HEK293 (cell line): ENCODE measurements around the gene ZNF608.

Experiments used
- CTCF ChIA-PET: fragments of 350-600 bp; formaldehyde crosslinking; extraction: SDS; loops from one replicate; lab custom pipeline; 2021; ENCODE audit warnings: antibody characterized with exemption; lab: Yijun Ruan, JAX
- POLR2A ChIA-PET: fragments of 300-600 bp; formaldehyde crosslinking; extraction: SDS; loops from one replicate; lab custom pipeline; 2020; ENCODE audit warnings: antibody characterized with exemption, inconsistent platforms; lab: Yijun Ruan, JAX
- H3K27ac ChIP-seq: fragments of 200-500 bp; sonication (Bioruptor generic); 2 replicates; pipeline ENCODE4 v1.5.1; 2014; ENCODE audit warnings: low read depth, low read length, control low read depth, inconsistent platforms; ENCODE audit errors: extremely low read depth
- H3K36me3 ChIP-seq, 2 experiments: fragments of 200-500 bp in 1 of 2; sonication (Bioruptor generic) in 1 of 2; 1 replicate in 1 of 2; 2 replicates in 1 of 2; pipeline ENCODE4 v1.5.1; 2014 to 2017; ENCODE audit warnings: inconsistent platforms in 2 of 2, low read length in 2 of 2; ENCODE audit not compliant: control insufficient read depth in 2 of 2, insufficient read depth in 1 of 2
- H3K4me1 ChIP-seq: fragments of 200-500 bp; sonication (Bioruptor generic); 2 replicates; pipeline ENCODE4 v1.5.1; 2014; ENCODE audit warnings: mild to moderate bottlenecking, low read length, inconsistent platforms; ENCODE audit not compliant: control insufficient read depth, insufficient read depth
- H3K4me3 ChIP-seq: 2 replicates; pipeline ENCODE4 v1.5.1; 2011; ENCODE audit warnings: low read depth, mild to moderate bottlenecking, control low read depth, low read length, moderate library complexity
- H3K9me3 ChIP-seq: fragments of 200-500 bp; sonication (Bioruptor generic); 2 replicates; pipeline ENCODE4 v1.5.1; 2014; ENCODE audit warnings: low read depth, low read length, inconsistent platforms; ENCODE audit not compliant: control insufficient read depth, insufficient read depth
- GFI1B ChIP-seq: fragments of 450-650 bp; formaldehyde crosslinking; IDR thresholded peaks from 2 replicates; pipeline ENCODE4 v1.5.1; 2016; ENCODE audit warnings: missing biosample characterization, missing genetic modification characterization
- HOXC10 ChIP-seq: sonication (generic); formaldehyde crosslinking; IDR thresholded peaks from 2 replicates; pipeline ENCODE4 v1.8.1; 2023; ENCODE audit warnings: mild to moderate bottlenecking, missing genetic modification reagents
- IKZF3 ChIP-seq: fragments of 450-650 bp; IDR thresholded peaks from 2 replicates; pipeline ENCODE4 v1.5.0; 2018; ENCODE audit warnings: missing biosample characterization, mild to moderate bottlenecking, missing genetic modification characterization, moderate library complexity
- KLF1 ChIP-seq: fragments of 450-650 bp; formaldehyde crosslinking; IDR thresholded peaks from 2 replicates; pipeline ENCODE4 v1.5.1; 2016; ENCODE audit warnings: missing biosample characterization, missing genetic modification characterization
- RBAK ChIP-seq: fragments of 450-650 bp; formaldehyde crosslinking; IDR thresholded peaks from 2 replicates; pipeline ENCODE4 v1.5.1; 2016; ENCODE audit warnings: missing biosample characterization, missing genetic modification characterization
- ZBTB17 ChIP-seq: fragments of 450-650 bp; formaldehyde crosslinking; IDR thresholded peaks from 2 replicates; pipeline ENCODE4 v1.5.1; 2016; ENCODE audit warnings: missing biosample characterization, missing genetic modification characterization
- ZFP41 ChIP-seq: fragments of 450-650 bp; formaldehyde crosslinking; IDR thresholded peaks from 2 replicates; pipeline ENCODE4 v1.5.1; 2016; ENCODE audit warnings: missing biosample characterization, missing genetic modification characterization, borderline replicate concordance
- ZNF10 ChIP-seq: fragments of 450-650 bp; formaldehyde crosslinking; IDR thresholded peaks from 2 replicates; pipeline ENCODE4 v1.5.1; 2017; ENCODE audit warnings: missing biosample characterization, missing genetic modification characterization
- ZNF132 ChIP-seq: fragments of 450-650 bp; formaldehyde crosslinking; IDR thresholded peaks from 2 replicates; pipeline ENCODE4 v1.5.1; 2017; ENCODE audit warnings: missing biosample characterization, missing genetic modification characterization, borderline replicate concordance
- ZNF335 ChIP-seq: fragments of 450-650 bp; formaldehyde crosslinking; conservative IDR thresholded peaks from 2 replicates; pipeline ENCODE4 v1.5.1; 2016; ENCODE audit warnings: missing biosample characterization, missing genetic modification characterization
- ZNF391 ChIP-seq: fragments of 450-650 bp; formaldehyde crosslinking; IDR thresholded peaks from 2 replicates; pipeline ENCODE4 v1.5.1; 2016; ENCODE audit warnings: low read depth, missing biosample characterization, missing genetic modification characterization, borderline replicate concordance
- ZNF600 ChIP-seq: fragments of 450-650 bp; formaldehyde crosslinking; IDR thresholded peaks from 2 replicates; pipeline ENCODE4 v1.5.1; 2016; ENCODE audit warnings: missing biosample characterization, missing genetic modification characterization
- ZNF664 ChIP-seq: fragments of 450-650 bp; formaldehyde crosslinking; IDR thresholded peaks from 2 replicates; pipeline ENCODE4 v1.5.1; 2016; ENCODE audit warnings: missing biosample characterization, missing genetic modification characterization
- ZSCAN16 ChIP-seq: fragments of 450-650 bp; formaldehyde crosslinking; IDR thresholded peaks from 2 replicates; pipeline ENCODE4 v1.5.1; 2016; ENCODE audit warnings: missing biosample characterization, missing genetic modification characterization
- TF ChIP-seq, protein P1 (sequence below): fragments of 450-650 bp; formaldehyde crosslinking; IDR thresholded peaks from 2 replicates; pipeline ENCODE4 v1.5.1; 2016; ENCODE audit warnings: missing biosample characterization, missing genetic modification characterization
- TF ChIP-seq, protein P2 (sequence below): fragments of 450-650 bp; formaldehyde crosslinking; conservative IDR thresholded peaks from 2 replicates; pipeline ENCODE4 v1.5.1; 2016; ENCODE audit warnings: low read depth, missing biosample characterization, missing genetic modification characterization
- TF ChIP-seq, protein P3 (sequence below): fragments of 450-650 bp; formaldehyde crosslinking; IDR thresholded peaks from 2 replicates; pipeline ENCODE4 v1.5.1; 2017; ENCODE audit warnings: missing biosample characterization, missing genetic modification characterization
- TF ChIP-seq, protein P4 (sequence below): fragments of 450-650 bp; formaldehyde crosslinking; IDR thresholded peaks from 2 replicates; pipeline ENCODE4 v1.5.1; 2017; ENCODE audit warnings: missing biosample characterization, missing genetic modification characterization
- TF ChIP-seq, protein P5 (sequence below): fragments of 450-650 bp; formaldehyde crosslinking; IDR thresholded peaks from 2 replicates; pipeline ENCODE4 v1.5.1; 2016; ENCODE audit warnings: missing biosample characterization, missing genetic modification characterization
- TF ChIP-seq, protein P6 (sequence below): fragments of 450-650 bp; IDR thresholded peaks from 2 replicates; pipeline ENCODE4 v1.5.1; 2018; ENCODE audit warnings: missing biosample characterization, mild to moderate bottlenecking, missing genetic modification characterization
- TF ChIP-seq, protein P7 (sequence below): fragments of 450-650 bp; formaldehyde crosslinking; IDR thresholded peaks from 2 replicates; pipeline ENCODE4 v1.5.1; 2016; ENCODE audit warnings: missing biosample characterization, missing genetic modification characterization

ZNF608 gene

DNA sequence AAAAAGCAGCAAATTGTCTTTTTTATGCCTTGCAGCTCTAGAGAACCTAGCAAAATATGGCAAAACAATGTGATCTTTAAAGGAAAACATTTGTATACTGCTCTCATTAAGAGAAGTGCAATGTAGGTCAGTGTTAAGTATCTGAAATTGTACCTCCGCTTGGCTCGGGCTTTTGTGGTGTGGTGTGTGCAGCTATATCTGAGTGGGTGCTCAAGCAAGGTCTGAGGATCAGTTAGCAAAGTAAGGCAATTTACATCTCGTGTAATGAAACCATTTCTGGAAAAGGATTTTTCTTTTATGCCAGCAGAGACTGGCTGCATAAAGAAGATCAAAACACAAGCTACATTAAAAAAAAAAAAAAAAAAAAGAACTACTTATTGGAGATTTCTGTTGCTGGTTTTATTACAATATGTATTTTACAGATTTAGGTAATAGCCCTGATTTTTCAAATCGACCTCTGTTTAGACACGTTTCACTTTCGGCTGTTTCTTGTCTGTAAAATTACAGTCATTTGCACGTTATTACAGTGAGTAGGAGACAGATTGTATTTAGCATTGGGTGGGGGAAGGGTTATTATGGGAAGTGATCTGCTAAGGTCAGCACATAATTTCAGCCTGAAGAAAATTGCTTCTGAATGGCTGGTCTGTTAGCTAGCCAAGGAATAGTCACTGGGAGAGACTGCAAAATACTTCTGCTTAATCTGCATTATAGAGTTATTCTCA, 7.9 kb upstream of the ZNF608 start:
- Histone ChIP-seq H3K4me1 (peaks cover 44% of the 10 kb centered on the region), H3K9me3 (no peaks in the 10 kb centered on the region), H3K4me3 (no peak overlapping the region), H3K36me3 (no peaks in the 10 kb centered on the region), H3K27ac (peak overlapping the region; percentile 48; the same call in 1 of the 2 replicates)
- ChIA-PET CTCF (no interaction called here), POLR2A (interaction anchor here (0.6 kb wide), 1 partner anchor 31 kb away, joined by 6 read pairs; no protein-coding TSS in a partner anchor)
- TF ChIP-seq, protein P1, sequence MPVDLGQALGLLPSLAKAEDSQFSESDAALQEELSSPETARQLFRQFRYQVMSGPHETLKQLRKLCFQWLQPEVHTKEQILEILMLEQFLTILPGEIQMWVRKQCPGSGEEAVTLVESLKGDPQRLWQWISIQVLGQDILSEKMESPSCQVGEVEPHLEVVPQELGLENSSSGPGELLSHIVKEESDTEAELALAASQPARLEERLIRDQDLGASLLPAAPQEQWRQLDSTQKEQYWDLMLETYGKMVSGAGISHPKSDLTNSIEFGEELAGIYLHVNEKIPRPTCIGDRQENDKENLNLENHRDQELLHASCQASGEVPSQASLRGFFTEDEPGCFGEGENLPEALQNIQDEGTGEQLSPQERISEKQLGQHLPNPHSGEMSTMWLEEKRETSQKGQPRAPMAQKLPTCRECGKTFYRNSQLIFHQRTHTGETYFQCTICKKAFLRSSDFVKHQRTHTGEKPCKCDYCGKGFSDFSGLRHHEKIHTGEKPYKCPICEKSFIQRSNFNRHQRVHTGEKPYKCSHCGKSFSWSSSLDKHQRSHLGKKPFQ (tag by site-specific recombination), result 0 out of 2 replicates have a peak, but pooled peaks have one; percentile 11
- TF ChIP-seq, protein P2, sequence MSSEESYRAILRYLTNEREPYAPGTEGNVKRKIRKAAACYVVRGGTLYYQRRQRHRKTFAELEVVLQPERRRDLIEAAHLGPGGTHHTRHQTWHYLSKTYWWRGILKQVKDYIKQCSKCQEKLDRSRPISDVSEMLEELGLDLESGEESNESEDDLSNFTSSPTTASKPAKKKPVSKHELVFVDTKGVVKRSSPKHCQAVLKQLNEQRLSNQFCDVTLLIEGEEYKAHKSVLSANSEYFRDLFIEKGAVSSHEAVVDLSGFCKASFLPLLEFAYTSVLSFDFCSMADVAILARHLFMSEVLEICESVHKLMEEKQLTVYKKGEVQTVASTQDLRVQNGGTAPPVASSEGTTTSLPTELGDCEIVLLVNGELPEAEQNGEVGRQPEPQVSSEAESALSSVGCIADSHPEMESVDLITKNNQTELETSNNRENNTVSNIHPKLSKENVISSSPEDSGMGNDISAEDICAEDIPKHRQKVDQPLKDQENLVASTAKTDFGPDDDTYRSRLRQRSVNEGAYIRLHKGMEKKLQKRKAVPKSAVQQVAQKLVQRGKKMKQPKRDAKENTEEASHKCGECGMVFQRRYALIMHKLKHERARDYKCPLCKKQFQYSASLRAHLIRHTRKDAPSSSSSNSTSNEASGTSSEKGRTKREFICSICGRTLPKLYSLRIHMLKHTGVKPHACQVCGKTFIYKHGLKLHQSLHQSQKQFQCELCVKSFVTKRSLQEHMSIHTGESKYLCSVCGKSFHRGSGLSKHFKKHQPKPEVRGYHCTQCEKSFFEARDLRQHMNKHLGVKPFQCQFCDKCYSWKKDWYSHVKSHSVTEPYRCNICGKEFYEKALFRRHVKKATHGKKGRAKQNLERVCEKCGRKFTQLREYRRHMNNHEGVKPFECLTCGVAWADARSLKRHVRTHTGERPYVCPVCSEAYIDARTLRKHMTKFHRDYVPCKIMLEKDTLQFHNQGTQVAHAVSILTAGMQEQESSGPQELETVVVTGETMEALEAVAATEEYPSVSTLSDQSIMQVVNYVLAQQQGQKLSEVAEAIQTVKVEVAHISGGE (tag by site-specific recombination), result no peak
- TF ChIP-seq ZNF664 (tag by site-specific recombination) (no peak), ZNF391 (tag by site-specific recombination) (0 out of 2 replicates have a peak, but pooled peaks have one; percentile 17), HOXC10 (CRISPR knock-in tag) (no peak), ZNF10 (tag by site-specific recombination) (no peak), ZNF600 (tag by site-specific recombination) (0 out of 2 replicates have a peak, but pooled peaks have one; percentile 36), ZNF335 (tag by site-specific recombination) (peak; percentile 35; the same call in 1 of the 2 replicates), ZFP41 (tag by site-specific recombination) (no peak), ZSCAN16 (tag by site-specific recombination) (peak; percentile 86), KLF1 (tag by site-specific recombination) (no peak), ZNF132 (tag by site-specific recombination) (no peak), ZBTB17 (tag by site-specific recombination) (peak; percentile 74; the same call in 1 of the 2 replicates), RBAK (tag by site-specific recombination) (no peak), GFI1B (tag by site-specific recombination) (0 out of 2 replicates have a peak, but pooled peaks have one; percentile 48), IKZF3 (0 out of 2 replicates have a peak, but pooled peaks have one; percentile 32)
- TF ChIP-seq, protein P3, sequence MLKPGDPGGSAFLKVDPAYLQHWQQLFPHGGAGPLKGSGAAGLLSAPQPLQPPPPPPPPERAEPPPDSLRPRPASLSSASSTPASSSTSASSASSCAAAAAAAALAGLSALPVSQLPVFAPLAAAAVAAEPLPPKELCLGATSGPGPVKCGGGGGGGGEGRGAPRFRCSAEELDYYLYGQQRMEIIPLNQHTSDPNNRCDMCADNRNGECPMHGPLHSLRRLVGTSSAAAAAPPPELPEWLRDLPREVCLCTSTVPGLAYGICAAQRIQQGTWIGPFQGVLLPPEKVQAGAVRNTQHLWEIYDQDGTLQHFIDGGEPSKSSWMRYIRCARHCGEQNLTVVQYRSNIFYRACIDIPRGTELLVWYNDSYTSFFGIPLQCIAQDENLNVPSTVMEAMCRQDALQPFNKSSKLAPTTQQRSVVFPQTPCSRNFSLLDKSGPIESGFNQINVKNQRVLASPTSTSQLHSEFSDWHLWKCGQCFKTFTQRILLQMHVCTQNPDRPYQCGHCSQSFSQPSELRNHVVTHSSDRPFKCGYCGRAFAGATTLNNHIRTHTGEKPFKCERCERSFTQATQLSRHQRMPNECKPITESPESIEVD (tag by site-specific recombination), result peak; percentile 98
- TF ChIP-seq, protein P4, sequence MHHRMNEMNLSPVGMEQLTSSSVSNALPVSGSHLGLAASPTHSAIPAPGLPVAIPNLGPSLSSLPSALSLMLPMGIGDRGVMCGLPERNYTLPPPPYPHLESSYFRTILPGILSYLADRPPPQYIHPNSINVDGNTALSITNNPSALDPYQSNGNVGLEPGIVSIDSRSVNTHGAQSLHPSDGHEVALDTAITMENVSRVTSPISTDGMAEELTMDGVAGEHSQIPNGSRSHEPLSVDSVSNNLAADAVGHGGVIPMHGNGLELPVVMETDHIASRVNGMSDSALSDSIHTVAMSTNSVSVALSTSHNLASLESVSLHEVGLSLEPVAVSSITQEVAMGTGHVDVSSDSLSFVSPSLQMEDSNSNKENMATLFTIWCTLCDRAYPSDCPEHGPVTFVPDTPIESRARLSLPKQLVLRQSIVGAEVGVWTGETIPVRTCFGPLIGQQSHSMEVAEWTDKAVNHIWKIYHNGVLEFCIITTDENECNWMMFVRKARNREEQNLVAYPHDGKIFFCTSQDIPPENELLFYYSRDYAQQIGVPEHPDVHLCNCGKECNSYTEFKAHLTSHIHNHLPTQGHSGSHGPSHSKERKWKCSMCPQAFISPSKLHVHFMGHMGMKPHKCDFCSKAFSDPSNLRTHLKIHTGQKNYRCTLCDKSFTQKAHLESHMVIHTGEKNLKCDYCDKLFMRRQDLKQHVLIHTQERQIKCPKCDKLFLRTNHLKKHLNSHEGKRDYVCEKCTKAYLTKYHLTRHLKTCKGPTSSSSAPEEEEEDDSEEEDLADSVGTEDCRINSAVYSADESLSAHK, result 0 out of 2 replicates have a peak, but pooled peaks have one; percentile 23
- TF ChIP-seq, protein P5, sequence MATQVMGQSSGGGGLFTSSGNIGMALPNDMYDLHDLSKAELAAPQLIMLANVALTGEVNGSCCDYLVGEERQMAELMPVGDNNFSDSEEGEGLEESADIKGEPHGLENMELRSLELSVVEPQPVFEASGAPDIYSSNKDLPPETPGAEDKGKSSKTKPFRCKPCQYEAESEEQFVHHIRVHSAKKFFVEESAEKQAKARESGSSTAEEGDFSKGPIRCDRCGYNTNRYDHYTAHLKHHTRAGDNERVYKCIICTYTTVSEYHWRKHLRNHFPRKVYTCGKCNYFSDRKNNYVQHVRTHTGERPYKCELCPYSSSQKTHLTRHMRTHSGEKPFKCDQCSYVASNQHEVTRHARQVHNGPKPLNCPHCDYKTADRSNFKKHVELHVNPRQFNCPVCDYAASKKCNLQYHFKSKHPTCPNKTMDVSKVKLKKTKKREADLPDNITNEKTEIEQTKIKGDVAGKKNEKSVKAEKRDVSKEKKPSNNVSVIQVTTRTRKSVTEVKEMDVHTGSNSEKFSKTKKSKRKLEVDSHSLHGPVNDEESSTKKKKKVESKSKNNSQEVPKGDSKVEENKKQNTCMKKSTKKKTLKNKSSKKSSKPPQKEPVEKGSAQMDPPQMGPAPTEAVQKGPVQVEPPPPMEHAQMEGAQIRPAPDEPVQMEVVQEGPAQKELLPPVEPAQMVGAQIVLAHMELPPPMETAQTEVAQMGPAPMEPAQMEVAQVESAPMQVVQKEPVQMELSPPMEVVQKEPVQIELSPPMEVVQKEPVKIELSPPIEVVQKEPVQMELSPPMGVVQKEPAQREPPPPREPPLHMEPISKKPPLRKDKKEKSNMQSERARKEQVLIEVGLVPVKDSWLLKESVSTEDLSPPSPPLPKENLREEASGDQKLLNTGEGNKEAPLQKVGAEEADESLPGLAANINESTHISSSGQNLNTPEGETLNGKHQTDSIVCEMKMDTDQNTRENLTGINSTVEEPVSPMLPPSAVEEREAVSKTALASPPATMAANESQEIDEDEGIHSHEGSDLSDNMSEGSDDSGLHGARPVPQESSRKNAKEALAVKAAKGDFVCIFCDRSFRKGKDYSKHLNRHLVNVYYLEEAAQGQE (tag by site-specific recombination), result no peak
- TF ChIP-seq, protein P6, sequence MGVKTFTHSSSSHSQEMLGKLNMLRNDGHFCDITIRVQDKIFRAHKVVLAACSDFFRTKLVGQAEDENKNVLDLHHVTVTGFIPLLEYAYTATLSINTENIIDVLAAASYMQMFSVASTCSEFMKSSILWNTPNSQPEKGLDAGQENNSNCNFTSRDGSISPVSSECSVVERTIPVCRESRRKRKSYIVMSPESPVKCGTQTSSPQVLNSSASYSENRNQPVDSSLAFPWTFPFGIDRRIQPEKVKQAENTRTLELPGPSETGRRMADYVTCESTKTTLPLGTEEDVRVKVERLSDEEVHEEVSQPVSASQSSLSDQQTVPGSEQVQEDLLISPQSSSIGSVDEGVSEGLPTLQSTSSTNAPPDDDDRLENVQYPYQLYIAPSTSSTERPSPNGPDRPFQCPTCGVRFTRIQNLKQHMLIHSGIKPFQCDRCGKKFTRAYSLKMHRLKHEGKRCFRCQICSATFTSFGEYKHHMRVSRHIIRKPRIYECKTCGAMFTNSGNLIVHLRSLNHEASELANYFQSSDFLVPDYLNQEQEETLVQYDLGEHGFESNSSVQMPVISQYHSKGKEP (tag by site-specific recombination), result no peak
- TF ChIP-seq, protein P7, sequence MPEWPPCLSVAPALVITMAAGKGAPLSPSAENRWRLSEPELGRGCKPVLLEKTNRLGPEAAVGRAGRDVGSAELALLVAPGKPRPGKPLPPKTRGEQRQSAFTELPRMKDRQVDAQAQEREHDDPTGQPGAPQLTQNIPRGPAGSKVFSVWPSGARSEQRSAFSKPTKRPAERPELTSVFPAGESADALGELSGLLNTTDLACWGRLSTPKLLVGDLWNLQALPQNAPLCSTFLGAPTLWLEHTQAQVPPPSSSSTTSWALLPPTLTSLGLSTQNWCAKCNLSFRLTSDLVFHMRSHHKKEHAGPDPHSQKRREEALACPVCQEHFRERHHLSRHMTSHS (tag by site-specific recombination), result no peak
